H1 (cell line): ENCODE results near the gene OMG. TPM values are rescaled to one million over a fixed set of nuclear protein-coding genes. Genes with fewer than 3 reads are reported as not detected.

Source experiments
- CHD7 ChIP-seq: fragments of 300-600 bp; sonication (generic); IDR thresholded peaks from 2 replicates; pipeline ENCODE4 v1.7.1; 2012; ENCODE audit warnings: low read length, moderate library complexity, mild to moderate bottlenecking, inconsistent platforms; ENCODE audit not compliant: insufficient replicate concordance
- CTCF ChIP-seq, 3 experiments: IDR thresholded peaks; 1 replicate in 2 of 3; 2 replicates in 1 of 3; pipeline versions ENCODE4 v1.5.1 to v1.6.1; 2011; ENCODE audit warnings: low read length in 3 of 3, mild to moderate bottlenecking in 3 of 3, inconsistent platforms in 2 of 3, low read depth in 1 of 3, moderate library complexity in 1 of 3; ENCODE audit not compliant: insufficient read depth in 1 of 3; ENCODE audit errors: control extremely low read depth in 1 of 3
- HDAC6 ChIP-seq: IDR thresholded peaks from one replicate; pipeline ENCODE4 v1.7.1; 2012; ENCODE audit warnings: low read depth, mild to moderate bottlenecking, inconsistent platforms, low read length, moderate library complexity
- polyA plus RNA-seq, 7 experiments: library from polyadenylated mRNA; depleted of rRNA in 3 of 7; stranded (reverse) in 5 of 7; unstranded in 2 of 7; fragments of >200 nt in 5 of 7; fragments of 200-250 nt in 2 of 7; gene quantifications; 1 replicate in 5 of 7; 2 replicates in 1 of 7; 4 replicates in 1 of 7; pipeline versions ENCODE4 v1.2.1 to v1.2.3, GENCODE V29; 2011 to 2013; ENCODE audit warnings: missing spikeins in 2 of 7, mixed read lengths in 2 of 7
- total RNA-seq: library from RNA; stranded (reverse); fragmentation: NEBNext Ultra II Directional; extraction: Animal tissue kit (Norgen Biotek cat#: 25700); gene quantifications from 2 replicates; pipeline ENCODE4 v1.2.1, GENCODE V29; 2021

OMG gene
- total and polyA plus RNA-seq, 2 of the 8 experiments (the other 6 are each of a cell fraction or from before 2014, with no cell fraction given), result not detected

GRCh38 chr17:31281061-31281460 is 16.0 kb downstream of the OMG start (continued):
- TF ChIP-seq CTCF (IDR thresholded peaks at IDR 0.05; ENCODE audit: control extremely low read depth in 1 of 3, insufficient read depth in 1 of 3, low read depth in 1 of 3, low read length in 3 of 3) (no peak), HDAC6 (no peak), CHD7 (no peak)
